Urothelium cell line (cell line): ENCODE data around the gene LRRC10.

Experiments
- DNase-seq: peaks from one replicate; pipeline ENCODE4 v3.0.0; 2011; ENCODE audit warnings: low spot score, mixed read lengths
- FAIRE-seq: peaks from 2 replicates; lab custom pipeline; 2011; peaks lifted over from hg19 to GRCh38; lab: Jason Lieb, UNC

LRRC10 gene

DNA sequence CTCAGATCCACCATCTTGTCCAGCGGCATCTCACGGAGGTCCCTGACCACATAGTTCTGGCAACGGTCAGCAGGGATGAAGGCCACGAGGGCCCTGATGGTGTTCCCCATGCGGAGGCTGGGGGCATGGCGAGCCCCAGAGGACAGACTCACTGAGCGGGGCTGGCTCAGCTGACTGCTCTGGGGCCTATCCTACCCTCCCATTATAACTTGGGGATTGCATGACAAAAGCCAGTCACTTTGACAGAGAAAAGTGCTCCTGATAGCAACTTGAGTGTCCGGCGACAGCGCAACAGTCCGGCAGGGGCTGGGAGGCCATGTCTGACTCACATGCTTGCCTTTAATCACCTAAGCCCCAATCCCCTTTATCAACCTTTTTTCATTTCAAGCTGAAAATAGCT is at the start of gene LRRC10:
Gene LRRC10, minus strand, starts transcription at position 179 of the 400 bp plus-strand sequence. Its CDS starts 69 bp downstream, at position 110.
- DNase-seq: no peak
- FAIRE-seq: no peak

DNA sequence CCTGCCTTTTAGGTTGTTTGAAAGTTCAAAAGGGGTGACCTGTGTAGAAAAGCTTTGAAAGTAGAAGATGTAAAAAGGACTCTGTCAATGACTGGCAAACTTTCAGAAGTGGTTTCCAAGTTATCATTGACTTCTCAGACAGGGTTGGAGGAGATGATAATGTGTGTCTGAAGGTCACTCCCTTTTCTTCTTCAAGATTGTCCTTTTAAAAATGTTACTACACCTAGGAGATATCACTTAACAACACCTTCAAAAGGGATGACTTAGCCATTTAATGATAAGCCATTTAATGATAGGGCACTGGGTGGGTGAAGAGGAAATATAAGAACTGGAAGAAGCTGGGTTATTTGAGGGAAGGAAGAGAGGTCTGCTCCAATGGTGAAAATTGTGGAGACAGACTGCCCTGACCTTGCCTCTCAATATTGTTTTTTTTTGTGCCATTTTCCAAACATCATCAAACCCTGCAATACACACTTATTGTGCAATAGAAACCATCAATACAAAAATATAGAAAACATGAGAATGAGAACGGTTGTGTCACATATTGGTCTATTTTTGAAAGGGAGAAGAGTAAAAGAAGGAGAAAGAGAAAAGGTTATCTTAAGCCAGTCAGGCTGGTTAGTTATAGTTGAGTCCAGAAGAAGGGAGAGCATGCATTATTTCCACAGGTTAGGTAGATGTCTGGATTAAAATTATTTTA is 49.6 kb upstream of the LRRC10 start:
- FAIRE-seq (no peak), DNase-seq (no peak)

- FAIRE-seq (no peak), DNase-seq (no peak)
Observed at GRCh38 chr12:69658203-69658602, 47.5 kb upstream of the LRRC10 start.

DNA sequence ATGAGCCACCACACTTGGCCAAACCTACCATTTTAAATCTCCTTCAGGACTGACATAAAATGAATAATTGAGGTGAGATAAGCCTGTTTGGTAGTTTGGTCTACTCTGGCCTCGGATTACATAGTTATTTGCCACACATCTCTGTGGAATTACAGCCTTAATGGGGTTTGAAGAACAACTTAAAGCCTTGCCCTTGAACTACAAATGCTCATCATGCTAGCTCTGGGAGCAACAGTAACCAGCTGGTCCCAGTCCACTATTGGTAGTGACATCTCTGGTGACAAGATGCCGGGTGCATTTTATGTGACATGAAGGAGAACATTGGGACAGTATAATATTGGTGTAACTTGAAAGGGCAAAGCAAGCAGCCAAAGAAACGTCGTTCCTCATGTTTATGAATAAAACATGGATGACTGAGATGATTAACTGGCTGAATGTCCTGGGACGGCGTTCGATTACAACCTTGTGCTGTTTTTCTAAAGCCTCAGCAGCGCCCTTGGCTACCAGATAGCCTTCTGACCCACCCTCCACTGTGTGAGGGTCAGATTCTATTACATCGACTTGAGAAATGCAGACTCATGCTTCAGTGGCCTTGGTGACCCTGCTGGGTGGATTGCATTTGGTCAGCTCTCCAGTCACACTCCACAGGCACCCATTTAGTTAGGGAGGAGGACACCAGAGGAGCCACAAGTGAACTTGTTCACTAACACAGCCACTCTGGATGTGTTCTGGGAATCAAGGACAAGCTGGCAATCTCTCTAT is 46.9 kb upstream of the LRRC10 start:
- FAIRE-seq: no peak
- DNase-seq: no peak

- no peak for FAIRE-seq
- peak; percentile 41 for DNase-seq
Observed at GRCh38 chr12:69655616-69656340, 45.1 kb upstream of the LRRC10 start.

DNA sequence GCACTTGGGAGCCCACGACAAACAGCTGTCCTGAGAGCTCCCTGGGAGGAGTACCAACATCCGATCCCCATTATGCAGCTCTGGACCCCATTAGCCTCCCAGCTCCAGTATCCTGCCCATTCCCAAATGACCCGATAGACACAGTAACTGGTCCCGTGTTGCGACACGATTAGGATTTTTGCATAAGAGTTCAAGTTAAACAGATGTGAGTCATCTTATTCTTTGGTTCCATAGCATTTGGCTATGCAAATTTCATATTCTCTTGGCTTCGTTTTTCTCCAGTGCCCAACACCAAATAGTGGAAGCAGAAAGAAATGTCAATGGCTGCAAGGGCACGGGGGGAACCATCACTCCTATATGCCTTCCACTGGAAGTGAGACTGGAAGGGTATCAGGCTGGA is 43.0 kb upstream of the LRRC10 start:
- FAIRE-seq: no peak
- DNase-seq: no peak

- no peak for FAIRE-seq
- DNase-seq: no peak
Observed at GRCh38 chr12:69651922-69652321, 41.2 kb upstream of the LRRC10 start.

DNA sequence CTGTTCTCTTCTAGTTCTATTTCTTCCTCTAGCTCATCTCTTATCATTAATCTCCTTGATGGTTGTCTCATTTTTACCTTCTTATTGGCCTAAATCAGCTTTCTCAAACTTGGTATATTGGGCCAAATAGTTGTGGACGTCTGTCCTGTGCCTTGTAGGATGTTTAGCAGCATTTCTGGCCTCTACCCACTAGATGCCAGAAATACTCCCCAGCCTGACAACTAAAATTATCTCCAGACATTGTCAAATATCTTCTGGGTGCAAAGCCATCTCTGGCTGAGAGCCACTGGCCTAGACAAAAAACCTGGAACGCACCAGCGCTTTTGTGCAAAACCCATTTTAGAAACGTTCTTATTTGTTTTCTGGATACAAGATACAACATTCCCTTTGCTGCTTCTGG is 38.8 kb upstream of the LRRC10 start:
- DNase-seq: no peak
- FAIRE-seq: no peak

DNA sequence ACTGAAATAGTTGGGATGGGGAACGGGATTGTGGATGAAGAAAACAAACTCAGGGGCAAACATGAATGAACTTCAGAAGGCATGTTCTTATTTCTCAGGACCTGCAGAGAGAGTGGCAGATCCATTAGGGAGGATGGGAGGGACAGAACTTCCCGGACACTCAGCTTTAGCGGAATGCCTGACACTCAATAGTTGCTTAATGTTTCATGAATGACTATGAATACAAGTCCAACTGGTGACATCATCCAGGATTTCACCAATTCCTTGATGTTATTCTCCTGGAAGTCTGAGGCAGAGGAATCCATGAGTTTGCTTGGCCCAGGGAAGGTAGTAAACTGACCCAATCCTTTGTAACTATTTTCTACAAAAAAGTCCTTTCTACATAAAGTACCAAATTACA is 37.8 kb upstream of the LRRC10 start:
- FAIRE-seq: no peak

GRCh38 chr12:69647178-69647577 is 36.5 kb upstream of the LRRC10 start:
- FAIRE-seq: no peak
- no peak for DNase-seq

More for the DNA sequence above, 37.8 kb upstream of the LRRC10 start:
- peak; percentile 37 for DNase-seq

GRCh38 chr12:69645031-69645430 is 34.3 kb upstream of the LRRC10 start:
- FAIRE-seq: no peak
- DNase-seq: no peak

GRCh38 chr12:69644511-69644910 is 33.8 kb upstream of the LRRC10 start:
- FAIRE-seq (no peak), DNase-seq (no peak)

DNA sequence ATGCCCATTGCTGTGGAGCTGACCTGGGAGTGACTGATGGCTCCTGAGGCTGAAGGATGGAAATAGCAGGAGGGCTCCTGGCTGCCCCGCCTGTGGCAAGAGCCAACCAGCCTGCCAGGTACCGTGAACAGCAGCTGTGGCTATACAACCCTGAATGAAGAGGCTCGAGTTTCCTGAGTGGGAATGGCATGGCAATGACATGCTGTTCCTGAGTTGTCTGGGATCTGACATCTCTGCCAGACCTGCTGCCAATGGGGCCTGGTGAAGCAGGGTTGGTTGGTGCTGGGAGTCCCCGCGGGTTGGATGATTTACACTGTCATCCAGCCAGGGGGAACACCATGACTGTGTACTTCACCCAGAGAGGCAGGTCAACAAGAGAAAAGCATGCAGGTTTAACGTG is 31.8 kb upstream of the LRRC10 start:
- no peak for DNase-seq
- no peak for FAIRE-seq

GRCh38 chr12:69641546-69641945 is 30.8 kb upstream of the LRRC10 start:
- FAIRE-seq (no peak), DNase-seq (no peak)

DNA sequence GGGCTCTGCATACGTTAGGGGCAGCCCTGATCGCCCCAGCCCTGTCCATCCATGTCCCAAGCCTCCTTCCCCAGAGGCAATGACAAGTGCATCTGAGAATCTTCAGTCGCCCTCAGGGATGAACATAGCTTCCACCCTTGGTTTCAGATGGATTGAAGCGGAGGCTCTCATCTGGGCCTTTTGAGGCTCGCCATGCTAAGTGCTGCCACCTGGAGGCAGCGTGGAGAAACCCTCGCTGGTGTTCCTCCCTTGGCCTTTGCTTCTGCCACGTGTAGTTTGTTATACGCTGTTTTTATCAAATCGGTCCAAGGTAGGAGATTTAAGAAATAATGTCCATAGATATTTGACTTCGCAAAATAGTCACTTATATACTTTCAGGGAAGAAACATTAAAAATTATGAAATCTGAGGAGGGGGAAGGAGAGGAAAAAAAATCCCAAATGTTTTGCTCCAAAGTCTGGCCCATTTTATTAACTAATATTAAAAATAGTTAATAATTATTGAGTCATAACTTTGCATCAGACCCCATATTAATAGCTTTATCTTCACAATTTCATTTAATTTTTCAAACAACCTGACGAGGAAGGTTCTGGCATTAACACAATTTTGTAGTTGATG is 28.8 kb upstream of the LRRC10 start:
- FAIRE-seq (no peak), DNase-seq (peak; percentile 66)

DNA sequence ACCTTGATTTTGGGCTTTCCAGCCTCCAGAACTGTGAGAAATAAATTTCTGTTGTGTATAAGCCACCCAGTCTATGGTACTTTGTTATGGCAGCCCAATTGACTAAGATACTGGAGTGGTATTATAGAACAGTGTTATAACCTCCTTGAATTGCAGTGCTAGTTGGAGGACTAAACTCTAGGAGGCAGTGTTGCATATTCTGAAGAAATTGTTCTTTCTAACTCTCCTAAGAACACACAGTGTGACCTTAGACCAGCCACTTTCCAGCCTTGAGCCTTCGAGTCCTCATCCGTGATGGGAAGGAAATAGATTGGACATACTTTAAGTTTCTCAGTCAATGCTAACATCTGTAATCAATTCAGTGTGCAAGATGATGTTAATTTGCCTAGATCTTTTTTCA is 22.4 kb upstream of the LRRC10 start:
- DNase-seq (no peak), FAIRE-seq (no peak)

DNA sequence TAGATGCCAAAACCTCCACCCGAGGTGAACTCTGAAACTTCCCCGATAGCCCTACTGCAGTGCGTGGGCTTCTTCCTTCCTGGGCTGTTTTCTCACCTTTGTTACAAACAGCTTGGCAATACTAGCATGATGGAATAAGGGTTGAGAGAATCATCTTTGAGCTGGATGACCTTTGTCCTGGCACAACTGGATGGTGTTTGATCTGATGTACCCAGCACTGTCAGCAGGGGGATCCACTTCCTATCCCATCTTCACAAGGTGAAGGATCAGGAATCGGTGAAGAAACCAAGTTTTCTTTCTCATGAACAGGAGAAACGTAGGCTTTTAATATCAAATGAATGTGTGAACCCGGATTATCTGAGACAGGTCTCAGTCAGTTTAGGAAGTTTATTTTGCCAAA is 19.5 kb upstream of the LRRC10 start:
- DNase-seq: peak; percentile 8

DNA sequence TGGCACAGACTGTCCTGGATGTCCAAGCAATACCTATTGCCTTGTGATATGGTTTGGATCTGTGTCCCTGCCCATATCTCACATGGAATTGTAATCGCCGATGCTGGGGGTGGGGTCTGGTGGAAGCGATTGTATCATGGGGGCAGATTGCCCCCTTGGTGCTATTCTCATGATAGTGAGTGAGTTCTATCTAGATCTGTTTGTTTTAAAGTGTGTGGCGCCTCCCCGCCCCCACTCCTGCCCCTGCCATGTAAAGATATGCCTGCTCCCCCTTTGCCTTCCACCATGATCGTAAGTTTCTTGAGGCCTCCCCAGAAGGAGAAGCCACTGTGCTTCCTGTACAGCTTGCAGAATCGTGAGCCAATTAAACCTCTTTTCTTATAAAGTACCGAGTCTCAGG is 16.8 kb upstream of the LRRC10 start:
- DNase-seq (no peak), FAIRE-seq (no peak)

More for the DNA sequence above, 19.5 kb upstream of the LRRC10 start:
- no peak for FAIRE-seq

- no peak for DNase-seq
- FAIRE-seq: no peak
Observed at GRCh38 chr12:69623970-69624369, 13.3 kb upstream of the LRRC10 start.

DNA sequence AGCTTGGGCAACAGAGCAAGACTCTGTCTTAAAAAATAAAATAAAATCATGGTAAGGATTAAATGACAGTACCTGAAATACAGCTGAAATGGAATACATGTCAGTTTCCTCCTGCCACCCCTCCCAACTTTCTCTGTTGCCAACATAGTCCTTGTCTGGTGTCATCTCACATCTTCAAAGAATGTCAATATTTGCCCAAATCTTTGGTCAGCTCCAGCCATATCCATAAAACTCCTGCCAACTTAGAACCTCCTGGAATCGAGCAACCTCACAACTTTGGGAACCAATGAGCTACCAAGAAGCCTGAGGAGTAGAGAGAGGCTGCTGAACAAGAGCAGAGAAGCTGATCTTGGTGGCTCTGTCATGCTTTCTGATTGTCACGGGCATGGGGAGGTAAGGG is 10.8 kb upstream of the LRRC10 start:
- DNase-seq (no peak), FAIRE-seq (no peak)

DNA sequence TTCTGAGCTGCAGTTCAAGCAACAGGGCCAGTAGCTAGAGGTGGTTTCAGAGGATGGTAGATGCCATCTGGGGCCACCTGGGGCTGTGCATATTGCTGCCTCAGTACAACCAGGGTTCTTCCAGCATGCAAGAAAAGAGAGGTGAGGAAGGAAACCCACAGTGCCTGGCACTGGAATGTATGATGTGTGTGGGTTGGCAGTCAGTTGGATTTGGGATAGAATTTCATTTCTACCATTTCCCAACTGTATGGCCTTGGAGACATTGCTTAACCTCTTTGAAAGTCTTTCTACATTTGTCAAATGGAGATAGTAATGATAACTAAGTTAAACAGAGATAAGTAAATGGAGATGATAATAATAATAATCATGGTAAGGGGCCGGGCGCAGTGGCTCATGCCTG is 10.2 kb upstream of the LRRC10 start:
- FAIRE-seq: no peak

More for the DNA sequence above, 10.2 kb upstream of the LRRC10 start:
- no peak for DNase-seq
